Smooth muscle cell of the pulmonary artery (primary cell): ENCODE measurements around the gene WWOX. TPM values are rescaled to one million over a fixed set of nuclear protein-coding genes. Genes with fewer than 3 reads are reported as not detected.

ENCODE experiments used
- total RNA-seq: library from RNA; depleted of rRNA; stranded (reverse); fragments of >200 nt; gene quantifications from 2 replicates; pipeline ENCODE4 v1.2.3, GENCODE V29; 2014

WWOX gene
- 11.2 and 17.7 TPM in 2 replicates for total RNA-seq

DNA sequence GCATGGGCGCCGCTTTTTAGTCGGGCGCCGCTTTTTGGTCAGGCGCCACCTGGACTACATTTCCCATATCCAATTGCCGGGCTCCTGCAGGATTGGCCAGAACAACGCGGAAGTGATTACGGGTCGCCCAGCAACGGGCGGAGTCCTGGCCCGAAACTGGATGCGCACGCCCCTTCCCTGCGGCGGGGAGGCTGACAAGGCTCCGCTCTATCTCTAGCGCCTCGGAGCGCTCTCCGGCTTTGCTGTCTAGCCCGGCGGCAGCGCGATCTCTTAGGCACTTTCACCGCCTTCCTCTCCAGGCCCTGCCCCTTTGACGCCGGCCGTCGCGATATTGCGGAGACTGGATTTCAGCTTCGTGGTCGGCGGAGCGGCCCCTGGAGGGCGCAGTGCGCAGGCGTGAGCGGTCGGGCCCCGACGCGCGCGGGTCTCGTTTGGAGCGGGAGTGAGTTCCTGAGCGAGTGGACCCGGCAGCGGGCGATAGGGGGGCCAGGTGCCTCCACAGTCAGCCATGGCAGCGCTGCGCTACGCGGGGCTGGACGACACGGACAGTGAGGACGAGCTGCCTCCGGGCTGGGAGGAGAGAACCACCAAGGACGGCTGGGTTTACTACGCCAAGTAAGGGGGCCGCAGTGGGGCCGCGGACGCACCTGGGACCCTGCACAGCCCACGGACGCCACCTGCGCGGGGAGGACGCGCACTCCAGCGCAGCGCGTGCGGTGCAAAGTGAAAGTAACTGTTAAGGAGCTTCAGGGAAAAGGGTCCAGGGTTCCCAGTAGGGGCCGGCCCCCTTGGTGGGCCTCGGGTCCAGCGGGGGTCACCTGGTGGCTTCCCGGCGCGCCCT, at the start of gene WWOX:
TSS of gene WWOX (plus strand) at position 384 of the 841 bp plus-strand sequence.

Other genes starting within 250 kb of the WWOX start
- gene CLEC3A, start 77.1 kb upstream of the WWOX start, total RNA-seq, result not detected in 2 replicates